ENCODE results near the gene PKNOX2.

PKNOX2 gene

DNA sequence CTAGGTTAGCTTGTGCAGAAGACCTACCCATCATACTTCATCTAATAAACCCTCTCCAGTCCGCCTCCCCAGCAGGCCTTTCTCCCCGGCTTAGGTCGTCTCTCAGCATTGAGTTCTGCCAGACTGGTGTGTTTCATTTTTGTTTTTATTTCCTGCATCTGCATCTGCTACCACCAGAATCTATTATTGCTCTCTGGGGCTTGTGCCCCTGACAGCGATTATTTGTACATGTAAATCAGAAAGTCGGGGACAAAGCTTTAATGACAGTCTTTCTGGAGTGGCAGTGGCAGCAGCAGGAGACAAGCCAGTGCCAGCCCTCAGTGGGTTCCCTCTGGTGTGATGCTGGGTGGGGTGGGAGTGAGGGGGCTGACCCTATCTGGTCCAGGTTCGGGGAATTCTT, 127.5 kb downstream of the PKNOX2 start:
- no peak for DNase-seq (ENCODE audit: low read depth)
- H3K4me3 ChIP-seq (ENCODE audit: low read depth, low read length): no peak overlapping the region
- TF ChIP-seq, protein P1, sequence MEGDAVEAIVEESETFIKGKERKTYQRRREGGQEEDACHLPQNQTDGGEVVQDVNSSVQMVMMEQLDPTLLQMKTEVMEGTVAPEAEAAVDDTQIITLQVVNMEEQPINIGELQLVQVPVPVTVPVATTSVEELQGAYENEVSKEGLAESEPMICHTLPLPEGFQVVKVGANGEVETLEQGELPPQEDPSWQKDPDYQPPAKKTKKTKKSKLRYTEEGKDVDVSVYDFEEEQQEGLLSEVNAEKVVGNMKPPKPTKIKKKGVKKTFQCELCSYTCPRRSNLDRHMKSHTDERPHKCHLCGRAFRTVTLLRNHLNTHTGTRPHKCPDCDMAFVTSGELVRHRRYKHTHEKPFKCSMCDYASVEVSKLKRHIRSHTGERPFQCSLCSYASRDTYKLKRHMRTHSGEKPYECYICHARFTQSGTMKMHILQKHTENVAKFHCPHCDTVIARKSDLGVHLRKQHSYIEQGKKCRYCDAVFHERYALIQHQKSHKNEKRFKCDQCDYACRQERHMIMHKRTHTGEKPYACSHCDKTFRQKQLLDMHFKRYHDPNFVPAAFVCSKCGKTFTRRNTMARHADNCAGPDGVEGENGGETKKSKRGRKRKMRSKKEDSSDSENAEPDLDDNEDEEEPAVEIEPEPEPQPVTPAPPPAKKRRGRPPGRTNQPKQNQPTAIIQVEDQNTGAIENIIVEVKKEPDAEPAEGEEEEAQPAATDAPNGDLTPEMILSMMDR (IDR thresholded peaks at IDR 0.05; ENCODE audit: low read depth, low read length, missing control alignments): no peak

DNA sequence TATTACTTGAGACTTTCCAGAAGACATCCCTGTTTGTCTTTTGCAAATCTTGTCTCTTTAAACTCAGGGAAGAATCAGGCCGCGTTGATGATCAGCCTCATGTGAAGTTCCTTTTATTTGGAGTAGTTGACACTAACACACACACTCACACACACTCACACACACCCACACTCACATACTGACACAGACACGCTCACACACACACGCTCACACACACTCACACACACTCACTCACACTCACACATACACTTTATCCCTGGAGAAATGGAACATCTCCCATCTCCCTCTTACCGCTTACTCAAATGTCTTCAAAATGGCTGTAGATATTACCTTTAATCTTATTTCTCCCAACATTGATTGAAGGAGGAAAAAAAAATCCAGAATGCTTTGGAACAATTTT, 129.0 kb downstream of the PKNOX2 start:
- H3K4me3 ChIP-seq (ENCODE audit: low read depth, low read length): no peak overlapping the region
- no peak for DNase-seq (ENCODE audit: low read depth)
- TF ChIP-seq, protein P1 (IDR thresholded peaks at IDR 0.05; ENCODE audit: low read depth, low read length, missing control alignments): no peak

- DNase-seq (ENCODE audit: low read depth): no peak
- H3K4me3 ChIP-seq (ENCODE audit: low read depth, low read length): no peak overlapping the region
Observed at GRCh38 chr11:125295931-125296330, 131.4 kb downstream of the PKNOX2 start.

DNA sequence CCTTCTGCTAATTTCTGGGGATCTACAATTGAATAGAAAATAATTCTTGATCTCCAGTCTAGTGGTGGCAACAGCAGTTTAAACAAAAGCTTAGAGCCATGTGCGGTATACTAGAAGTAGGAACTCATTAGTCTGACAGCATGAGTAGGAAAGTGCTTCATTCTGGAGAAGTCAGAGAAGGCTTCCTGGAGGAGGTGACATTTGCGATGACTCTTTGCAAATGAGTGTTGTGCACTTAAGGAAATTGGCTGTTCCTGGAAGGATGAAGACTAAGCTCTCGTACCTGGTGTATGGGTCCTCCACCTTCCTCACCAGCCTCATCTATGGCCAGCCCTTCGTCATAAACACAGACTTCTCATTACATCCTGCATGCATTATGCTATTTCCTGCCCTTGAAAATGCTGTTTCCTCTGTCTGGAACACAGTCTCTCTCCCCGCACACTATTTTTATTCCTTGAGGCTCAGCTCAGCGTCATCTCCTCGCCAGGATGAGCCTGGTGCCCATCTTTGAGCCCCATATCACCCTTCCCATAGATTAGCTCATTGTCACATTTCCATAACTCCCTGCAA, 132.9 kb downstream of the PKNOX2 start:
- TF ChIP-seq, protein P1 (IDR thresholded peaks at IDR 0.05; ENCODE audit: low read depth, low read length, missing control alignments): no peak
- H3K4me3 ChIP-seq (ENCODE audit: low read depth, low read length): no peak overlapping the region
- no peak for DNase-seq (ENCODE audit: low read depth)

More at GRCh38 chr11:125295931-125296330, 131.4 kb downstream of the PKNOX2 start:
- TF ChIP-seq, protein P1 (IDR thresholded peaks at IDR 0.05; ENCODE audit: low read depth, low read length, missing control alignments): no peak

DNA sequence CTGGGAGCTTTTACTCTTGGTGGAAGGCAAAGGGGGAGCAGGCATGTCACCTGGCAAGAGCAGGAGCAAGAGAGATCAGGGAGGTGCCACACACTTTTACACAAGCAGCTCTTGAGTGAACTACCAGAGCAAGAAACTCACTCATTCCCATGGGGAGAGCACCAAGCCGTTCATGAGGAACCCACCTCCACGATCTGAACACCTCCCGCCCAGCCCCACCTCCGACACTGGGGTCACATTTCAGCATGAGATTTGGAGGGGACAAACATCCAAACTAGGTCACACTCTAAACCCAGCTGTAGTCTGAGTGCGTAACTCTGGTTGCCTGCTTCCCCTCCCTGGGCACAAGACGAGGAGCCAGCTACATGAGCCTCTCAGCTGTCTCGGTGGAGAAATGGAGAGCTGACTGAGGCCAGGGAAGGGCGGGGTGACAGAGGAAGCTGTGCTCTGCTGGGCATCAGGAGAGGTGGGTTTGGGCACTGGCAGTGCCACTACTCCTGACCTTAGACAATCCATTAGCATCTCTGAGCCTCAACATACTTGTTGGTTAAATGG, 134.6 kb downstream of the PKNOX2 start:
- H3K4me3 ChIP-seq (ENCODE audit: low read depth, low read length): no peak overlapping the region
- DNase-seq (ENCODE audit: low read depth): no peak
- TF ChIP-seq, protein P1 (IDR thresholded peaks at IDR 0.05; ENCODE audit: low read depth, low read length, missing control alignments): no peak

- no peak for DNase-seq (ENCODE audit: low read depth)
- no peak overlapping the region for H3K4me3 ChIP-seq (ENCODE audit: low read depth, low read length)
- TF ChIP-seq, protein P1 (IDR thresholded peaks at IDR 0.05; ENCODE audit: low read depth, low read length, missing control alignments): no peak
Observed at GRCh38 chr11:125299821-125300220, 135.3 kb downstream of the PKNOX2 start.

DNA sequence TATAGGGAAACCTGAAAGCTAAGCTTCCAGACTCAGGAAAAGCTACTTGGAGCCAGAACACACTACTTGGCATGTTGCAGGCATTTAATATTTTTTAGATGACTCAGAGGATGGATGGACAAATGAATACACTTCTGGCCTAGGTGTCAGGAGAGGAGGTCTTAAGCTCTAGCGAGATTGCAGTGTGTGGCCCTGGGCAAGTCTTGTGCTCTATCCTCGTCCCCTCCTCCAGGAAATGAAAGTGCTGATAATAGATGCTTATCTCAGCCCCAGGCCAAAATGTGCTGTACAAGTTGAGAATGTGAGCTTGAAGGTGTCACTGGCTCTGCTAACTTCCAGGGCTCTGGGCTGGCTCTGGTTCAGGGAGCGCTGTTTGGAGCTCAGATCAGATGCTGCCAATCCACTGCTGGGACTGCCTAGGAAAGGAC, 136.3 kb downstream of the PKNOX2 start:
- no peak overlapping the region for H3K4me3 ChIP-seq (ENCODE audit: low read depth, low read length)
- DNase-seq (ENCODE audit: low read depth): no peak
- TF ChIP-seq, protein P1 (IDR thresholded peaks at IDR 0.05; ENCODE audit: low read depth, low read length, missing control alignments): no peak
